Mesenchymal stem cell (in vitro differentiated cells and primary cell): ENCODE results near the gene TVP23B.
A peak's percentile ranks its signal among the peaks of the same experiment; 100 is the strongest.

ENCODE experiments used
- DNase-seq: peaks from one replicate; pipeline ENCODE4 v3.0.0-alpha.2; 2013
- H2AFZ ChIP-seq: one replicate; pipeline ENCODE4 v1.6.1; 2013; ENCODE audit warnings: low read depth, mild to moderate bottlenecking, control low read depth, inconsistent platforms, low read length, moderate library complexity
- H2AK5ac ChIP-seq: 2 replicates; pipeline ENCODE4 v1.6.1; 2013; ENCODE audit warnings: low read length, moderate library complexity, mild to moderate bottlenecking, inconsistent platforms; ENCODE audit not compliant: severe bottlenecking
- H2BK120ac ChIP-seq: one replicate; pipeline ENCODE4 v1.6.1; 2013; ENCODE audit warnings: low read depth, mild to moderate bottlenecking, inconsistent platforms, low read length, moderate library complexity
- H2BK12ac ChIP-seq, 2 experiments: one replicate each; pipeline ENCODE4 v1.6.1; 2013; ENCODE audit warnings: inconsistent platforms in 2 of 2, low read length in 2 of 2, mild to moderate bottlenecking in 2 of 2, moderate library complexity in 2 of 2, control low read depth in 1 of 2
- H2BK15ac ChIP-seq: one replicate; pipeline ENCODE4 v1.6.1; 2013; ENCODE audit warnings: mild to moderate bottlenecking, low read depth, inconsistent platforms; ENCODE audit not compliant: poor library complexity, severe bottlenecking
- H2BK5ac ChIP-seq: 2 replicates; pipeline ENCODE4 v1.6.1; 2013; ENCODE audit warnings: low read depth, mild to moderate bottlenecking, low read length, control low read depth, inconsistent platforms; ENCODE audit not compliant: poor library complexity, severe bottlenecking
- H3K14ac ChIP-seq, 2 experiments: one replicate each; pipeline ENCODE4 v1.6.1; 2013; ENCODE audit warnings: inconsistent platforms in 2 of 2, low read length in 2 of 2, control low read depth in 1 of 2, mild to moderate bottlenecking in 1 of 2, moderate library complexity in 1 of 2
- H3K18ac ChIP-seq, 2 experiments: one replicate each; pipeline ENCODE4 v1.6.1; 2013; ENCODE audit warnings: inconsistent platforms in 2 of 2, low read length in 2 of 2, control low read depth in 1 of 2, low read depth in 1 of 2, mild to moderate bottlenecking in 1 of 2
- H3K23ac ChIP-seq, 2 experiments: one replicate each; pipeline ENCODE4 v1.6.1; 2013; ENCODE audit warnings: inconsistent platforms in 2 of 2, low read length in 2 of 2, mild to moderate bottlenecking in 2 of 2, moderate library complexity in 2 of 2, control low read depth in 1 of 2
- H3K27ac ChIP-seq: 2 replicates; pipeline ENCODE4 v1.5.1; 2013; ENCODE audit warnings: mild to moderate bottlenecking, moderate library complexity, low read length, control low read depth, inconsistent platforms; ENCODE audit not compliant: poor library complexity, severe bottlenecking
- H3K27me3 ChIP-seq, 2 experiments: 2 replicates each; pipeline versions ENCODE4 v1.6.1 to v1.7.0; 2013; ENCODE audit warnings: low read length in 2 of 2, mild to moderate bottlenecking in 2 of 2, moderate library complexity in 2 of 2, control low read depth in 1 of 2, inconsistent platforms in 1 of 2; ENCODE audit not compliant: control insufficient read depth in 1 of 2, insufficient read depth in 1 of 2
- H3K36me3 ChIP-seq, 2 experiments: 2 replicates each; pipeline versions ENCODE4 v1.6.1 to v1.7.0; 2013; ENCODE audit warnings: low read length in 2 of 2, control low read depth in 1 of 2, inconsistent platforms in 1 of 2, low read depth in 1 of 2, mild to moderate bottlenecking in 1 of 2; ENCODE audit not compliant: insufficient read depth in 2 of 2, control insufficient read depth in 1 of 2
- H3K4ac ChIP-seq, 2 experiments: one replicate each; pipeline ENCODE4 v1.6.1; 2013; ENCODE audit warnings: inconsistent platforms in 2 of 2, low read length in 2 of 2, mild to moderate bottlenecking in 2 of 2, moderate library complexity in 2 of 2, control low read depth in 1 of 2, low read depth in 1 of 2
- H3K4me1 ChIP-seq: 2 replicates; pipeline ENCODE4 v1.6.1; 2013; ENCODE audit warnings: low read depth, low read length, control low read depth; ENCODE audit not compliant: control insufficient read depth, insufficient read depth
- H3K4me2 ChIP-seq: 2 replicates; pipeline ENCODE4 v1.6.1; 2013; ENCODE audit warnings: low read length, mild to moderate bottlenecking, inconsistent platforms; ENCODE audit not compliant: poor library complexity, severe bottlenecking
- H3K4me3 ChIP-seq, 2 experiments: 2 replicates each; pipeline versions ENCODE4 v1.5.1 to v1.7.0; 2013; ENCODE audit warnings: low read length in 2 of 2, mild to moderate bottlenecking in 2 of 2, control low read depth in 1 of 2, low read depth in 1 of 2; ENCODE audit not compliant: insufficient read depth in 1 of 2
- H3K79me1 ChIP-seq: replicated peaks from 2 replicates; pipeline ENCODE4 v1.6.1; 2013; ENCODE audit warnings: mild to moderate bottlenecking, control low read depth, low read length, inconsistent platforms; ENCODE audit not compliant: poor library complexity, severe bottlenecking
- H3K9ac ChIP-seq: 2 replicates; pipeline ENCODE4 v1.7.0; 2013; ENCODE audit warnings: mild to moderate bottlenecking, low read length, moderate library complexity
- H3K9me3 ChIP-seq: 2 replicates; pipeline ENCODE4 v1.7.0; 2013; ENCODE audit warnings: mild to moderate bottlenecking, low read length; ENCODE audit not compliant: control insufficient read depth
- H4K8ac ChIP-seq: one replicate; pipeline ENCODE4 v1.6.1; 2013; ENCODE audit warnings: inconsistent platforms, mild to moderate bottlenecking, low read length, moderate library complexity
- H4K91ac ChIP-seq: one replicate; pipeline ENCODE4 v1.6.1; 2013; ENCODE audit warnings: mild to moderate bottlenecking, low read length, inconsistent platforms
- WGBS: methylation state at CpG from one replicate; pipeline ENCODE4 v1.1.7; 2013; ENCODE audit warnings: mixed read lengths; 5-methylcytosine and 5-hydroxymethylcytosine counted together

Gene TVP23B

GRCh38 chr17:18854956-18855355 lies 74.0 kb downstream of the TVP23B start:
- Histone ChIP-seq H4K8ac (no peak overlapping the region), H3K9ac (peak overlapping the region; percentile 92), H3K4me2 (no peak overlapping the region), H3K79me1 (peaks cover 14% of the 10 kb centered on the region), H2AK5ac (peak overlapping the region; percentile 35), H2AFZ (no peak overlapping the region), H2BK5ac (no peak overlapping the region), H3K4ac (no peak overlapping the region), H3K36me3 (peaks cover 0 to 3% of the 10 kb centered on the region in 2 experiments), H4K91ac (no peak overlapping the region), H3K27ac (no peak overlapping the region), H3K4me1 (peaks cover 4% of the 10 kb centered on the region), H2BK15ac (no peak overlapping the region), H2BK120ac (no peak overlapping the region), H3K18ac (no peak overlapping the region), H3K14ac (no peak overlapping the region), H3K4me3 (peak overlapping the region in 1 of 2 experiments; percentile 88), H3K27me3 (no peaks in the 10 kb centered on the region), H2BK12ac (no peak overlapping the region), H3K23ac (no peak overlapping the region), H3K9me3 (no peaks in the 10 kb centered on the region)
- DNase-seq, result no peak
- 96% methylated on average over 7 of the region's 7 CpGs for WGBS

GRCh38 chr17:18855831-18856569 lies 75.0 kb downstream of the TVP23B start:
- Histone ChIP-seq H2BK15ac (no peak overlapping the region), H2AK5ac (no peak overlapping the region), H4K91ac (no peak overlapping the region), H3K27me3 (no peaks in the 10 kb centered on the region), H3K36me3 (peaks cover 0 to 3% of the 10 kb centered on the region in 2 experiments), H2AFZ (peak overlapping the region; percentile 48), H3K9me3 (no peaks in the 10 kb centered on the region), H3K79me1 (peaks cover 17% of the 10 kb centered on the region), H3K4ac (no peak overlapping the region), H3K27ac (peak overlapping the region; percentile 90), H3K18ac (peak overlapping the region; percentile 35 to 86), H3K23ac (no peak overlapping the region), H3K4me2 (peak overlapping the region; percentile 72), H3K4me3 (peak overlapping the region; percentile 53 to 88), H2BK12ac (no peak overlapping the region), H3K4me1 (peaks cover 4% of the 10 kb centered on the region), H3K9ac (peak overlapping the region; percentile 92), H3K14ac (peak overlapping the region in 1 of 2 experiments; percentile 68), H2BK5ac (peak overlapping the region; percentile 48), H2BK120ac (no peak overlapping the region), H4K8ac (peak overlapping the region; percentile 81)
- DNase-seq, result peak; percentile 97
- under 1% methylated on average over 24 of the region's 29 CpGs for WGBS
